GM06990 (cell line): ENCODE results near the gene AHCYL1.

Experiments used
- DNase-seq: peaks from one replicate; pipeline ENCODE4 v3.0.0-alpha.2; 2011; ENCODE audit not compliant: insufficient read length; ENCODE audit errors: extremely low read depth
- H3K27me3 ChIP-seq: replicated peaks from 2 replicates; pipeline ENCODE4 v1.6.0; 2011; ENCODE audit warnings: low read length; ENCODE audit not compliant: control insufficient read depth, insufficient read depth
- H3K36me3 ChIP-seq: 2 replicates; pipeline ENCODE4 v1.5.1; 2011; ENCODE audit warnings: low read length; ENCODE audit not compliant: control insufficient read depth, insufficient read depth
- H3K4me3 ChIP-seq: replicated peaks from 2 replicates; pipeline ENCODE4 v1.5.1; 2011; ENCODE audit warnings: low read depth, mild to moderate bottlenecking, control low read depth, low read length
- CTCF ChIP-seq: IDR thresholded peaks from 2 replicates; pipeline ENCODE4 v1.5.1; 2011; ENCODE audit warnings: low read length, control low read depth, mild to moderate bottlenecking, inconsistent platforms; ENCODE audit not compliant: insufficient read depth, poor library complexity, severe bottlenecking

Gene AHCYL1

DNA sequence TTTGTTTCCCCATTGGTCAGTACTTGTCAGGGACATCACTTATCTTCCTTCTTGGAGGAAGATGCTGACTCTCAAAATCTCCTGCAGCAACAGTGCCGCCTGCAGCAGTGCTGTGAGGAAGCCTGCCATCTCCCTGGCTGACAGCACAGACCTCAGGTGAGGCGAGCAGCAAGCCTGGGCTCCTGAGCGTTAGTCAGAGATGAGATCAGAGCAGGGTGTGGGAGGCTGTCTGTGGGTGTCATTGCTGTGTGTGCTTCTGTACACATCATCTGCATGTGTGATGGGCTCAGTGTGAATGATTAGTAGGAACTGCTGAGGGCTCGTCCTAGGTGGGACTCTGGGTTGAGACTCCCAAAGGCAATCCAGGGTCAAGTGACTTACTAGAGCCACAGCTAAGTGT is 56.0 kb downstream of the AHCYL1 start:
- Histone ChIP-seq H3K27me3 (no peaks in the 10 kb centered on the region), H3K4me3 (no peak overlapping the region), H3K36me3 (peaks cover 51% of the 10 kb centered on the region)
- no peak for TF ChIP-seq CTCF
- DNase-seq = no peak

- H3K4me3 ChIP-seq = no peak overlapping the region
- H3K36me3 ChIP-seq = peaks cover 60% of the 10 kb centered on the region
- DNase-seq = no peak
- H3K27me3 ChIP-seq = no peaks in the 10 kb centered on the region
- no peak for TF ChIP-seq CTCF
Measured at GRCh38 chr1:110043016-110043415, 58.5 kb downstream of the AHCYL1 start.

GRCh38 chr1:110047463-110047862 is 62.9 kb downstream of the AHCYL1 start:
- DNase-seq = no peak
- no peak for TF ChIP-seq CTCF
- H3K27me3 ChIP-seq = no peaks in the 10 kb centered on the region
- H3K4me3 ChIP-seq = no peak overlapping the region
- H3K36me3 ChIP-seq = peaks cover 42% of the 10 kb centered on the region

- no peak for TF ChIP-seq CTCF
- DNase-seq = no peak
- H3K27me3 ChIP-seq = no peaks in the 10 kb centered on the region
- H3K4me3 ChIP-seq = no peak overlapping the region
- H3K36me3 ChIP-seq = peaks cover 42% of the 10 kb centered on the region
Measured at GRCh38 chr1:110048240-110048639, 63.7 kb downstream of the AHCYL1 start.

DNA sequence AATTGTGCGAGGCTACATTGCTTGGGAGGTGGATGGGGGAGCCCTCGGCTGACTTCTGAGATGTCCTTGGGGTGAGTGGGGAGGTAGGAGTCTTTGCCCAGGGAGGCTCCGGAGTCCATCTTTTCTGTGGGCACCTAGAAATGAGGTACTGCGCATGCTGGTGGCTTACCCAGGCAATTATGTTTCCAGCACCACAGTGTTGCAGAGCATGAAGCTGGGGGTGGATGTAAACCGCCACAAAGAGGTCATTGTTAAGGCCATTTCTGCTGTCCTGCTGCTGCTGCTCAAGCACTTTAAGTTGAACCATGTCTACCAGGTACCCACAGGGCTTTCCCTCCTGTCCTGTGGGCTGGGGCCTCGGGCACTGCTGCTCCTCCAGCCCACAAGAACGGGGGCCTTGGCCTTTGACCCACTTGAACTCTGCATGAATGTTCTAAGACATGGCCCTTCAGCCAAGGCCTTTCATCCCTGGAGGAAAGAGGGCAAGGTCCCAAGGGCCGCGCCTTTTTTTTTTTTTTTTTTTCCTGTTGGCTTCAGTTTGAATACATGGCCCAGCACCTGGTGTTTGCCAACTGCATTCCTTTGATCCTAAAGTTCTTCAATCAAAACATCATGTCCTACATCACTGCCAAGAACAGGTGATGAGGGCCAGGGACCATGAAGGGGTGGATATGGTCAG is 64.5 kb downstream of the AHCYL1 start:
- no peak for DNase-seq
- no peak for TF ChIP-seq CTCF
- no peaks in the 10 kb centered on the region for H3K27me3 ChIP-seq
- no peak overlapping the region for H3K4me3 ChIP-seq
- H3K36me3 ChIP-seq = peaks cover 43% of the 10 kb centered on the region
